Gastrocnemius medialis (tissue), 4 donors: ENCODE results near the gene METTL8.

Experiments
- CTCF ChIP-seq, 5 experiments: fragments of 450-650 bp in 3 of 5; fragments of 200-600 bp in 2 of 5; sonication (generic) in 2 of 5; IDR thresholded peaks in 4 of 5; conservative IDR thresholded peaks in 1 of 5; 1 replicate in 4 of 5; 2 replicates in 1 of 5; pipeline ENCODE4 v1.5.1; 2016 to 2019; ENCODE audit warnings: antibody characterized with exemption in 5 of 5, mild to moderate bottlenecking in 3 of 5, moderate library complexity in 3 of 5
- POLR2A ChIP-seq, 2 donors: fragments of 450-650 bp; IDR thresholded peaks; one replicate each; pipeline ENCODE4 v1.6.1; 2017; ENCODE audit warnings: antibody characterized with exemption in 2 of 2, mild to moderate bottlenecking in 2 of 2, moderate library complexity in 2 of 2

GRCh38 chr2:171271386-171271785 lies 162.4 kb downstream of the METTL8 start:
- no peak for TF ChIP-seq CTCF (IDR thresholded peaks at IDR 0.05 in 4 of 5, conservative IDR thresholded peaks at IDR 0.05 in 1 of 5)
- no peak for TF ChIP-seq POLR2A (IDR thresholded peaks at IDR 0.05)
